ENCODE data around the gene TOB2. TPM values are rescaled to one million over a fixed set of nuclear protein-coding genes. Genes with fewer than 3 reads are reported as not detected.

TOB2 gene
- total and polyA plus RNA-seq, 2 donors from 2014 or later = 20.8 to 54.3 TPM

- FAIRE-seq (no peak), DNase-seq (no peak)
- Histone ChIP-seq H3K27ac (ENCODE audit: low read depth in 2 of 2, low read length in 2 of 2) (no peak overlapping the region), H3K4me3 (ENCODE audit: low read length in 3 of 3) (no peak overlapping the region), H3K27me3 (ENCODE audit: control insufficient read depth, insufficient read depth, low read length) (no peaks in the 10 kb centered on the region), H3K9ac (ENCODE audit: low read length in 3 of 3) (no peak overlapping the region), H3K4me1 (ENCODE audit: control insufficient read depth in 2 of 3, insufficient read depth in 2 of 3, low read depth in 1 of 3, low read length in 3 of 3) (peaks cover 0 to 11% (median 8%) of the 10 kb centered on the region in 3 donors), H3K36me3 (ENCODE audit: control insufficient read depth in 2 of 3, insufficient read depth in 3 of 3, low read length in 3 of 3) (no peaks in the 10 kb centered on the region), H3K9me3 (ENCODE audit: control insufficient read depth in 2 of 3, insufficient read depth in 1 of 3, low read length in 3 of 3) (no peaks in the 10 kb centered on the region)
- TF ChIP-seq, protein P1, sequence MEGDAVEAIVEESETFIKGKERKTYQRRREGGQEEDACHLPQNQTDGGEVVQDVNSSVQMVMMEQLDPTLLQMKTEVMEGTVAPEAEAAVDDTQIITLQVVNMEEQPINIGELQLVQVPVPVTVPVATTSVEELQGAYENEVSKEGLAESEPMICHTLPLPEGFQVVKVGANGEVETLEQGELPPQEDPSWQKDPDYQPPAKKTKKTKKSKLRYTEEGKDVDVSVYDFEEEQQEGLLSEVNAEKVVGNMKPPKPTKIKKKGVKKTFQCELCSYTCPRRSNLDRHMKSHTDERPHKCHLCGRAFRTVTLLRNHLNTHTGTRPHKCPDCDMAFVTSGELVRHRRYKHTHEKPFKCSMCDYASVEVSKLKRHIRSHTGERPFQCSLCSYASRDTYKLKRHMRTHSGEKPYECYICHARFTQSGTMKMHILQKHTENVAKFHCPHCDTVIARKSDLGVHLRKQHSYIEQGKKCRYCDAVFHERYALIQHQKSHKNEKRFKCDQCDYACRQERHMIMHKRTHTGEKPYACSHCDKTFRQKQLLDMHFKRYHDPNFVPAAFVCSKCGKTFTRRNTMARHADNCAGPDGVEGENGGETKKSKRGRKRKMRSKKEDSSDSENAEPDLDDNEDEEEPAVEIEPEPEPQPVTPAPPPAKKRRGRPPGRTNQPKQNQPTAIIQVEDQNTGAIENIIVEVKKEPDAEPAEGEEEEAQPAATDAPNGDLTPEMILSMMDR (IDR thresholded peaks at IDR 0.05; ENCODE audit: borderline replicate concordance, extremely low read depth, insufficient read depth) = no peak
- intact Hi-C loops (cut with DNase I) = no loop called here
These were observed 39.2 kb downstream of the TOB2 start for GRCh38 chr22:41407433-41407832.

DNA sequence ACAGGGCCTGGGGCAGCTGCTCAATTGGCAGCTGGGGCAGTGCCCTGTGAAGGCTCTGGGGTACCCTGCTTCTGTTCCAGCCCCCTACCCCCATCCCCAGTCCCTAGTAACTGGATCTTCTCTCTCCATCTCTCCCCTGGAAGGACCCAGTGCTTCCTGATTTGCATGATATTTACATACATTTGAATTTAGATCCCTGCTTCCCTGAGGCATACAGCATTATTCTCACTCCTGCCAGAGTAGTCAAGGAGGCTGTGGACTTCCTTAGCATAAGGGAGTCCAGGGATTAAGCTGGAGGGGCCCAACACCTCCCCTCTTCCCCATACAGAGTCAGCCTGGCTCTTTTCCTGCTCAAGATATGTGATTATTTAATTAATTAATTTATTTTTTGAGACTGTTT lies 40.2 kb downstream of the TOB2 start:
- H3K27ac ChIP-seq (ENCODE audit: low read depth in 2 of 2, low read length in 2 of 2) = no peak overlapping the region
- intact Hi-C loops (cut with DNase I) = no loop called here
- no peaks in the 10 kb centered on the region for H3K36me3 ChIP-seq (ENCODE audit: control insufficient read depth in 2 of 3, insufficient read depth in 3 of 3, low read length in 3 of 3)
- H3K4me3 ChIP-seq (ENCODE audit: low read length in 3 of 3) = no peak overlapping the region
- DNase-seq (no peak), FAIRE-seq (no peak)
- H3K4me1 ChIP-seq (ENCODE audit: control insufficient read depth in 2 of 3, insufficient read depth in 2 of 3, low read depth in 1 of 3, low read length in 3 of 3) = peaks cover 0 to 16% (median 14%) of the 10 kb centered on the region in 3 donors
- H3K9ac ChIP-seq (ENCODE audit: low read length in 3 of 3) = no peak overlapping the region
- no peaks in the 10 kb centered on the region for H3K27me3 ChIP-seq (ENCODE audit: control insufficient read depth, insufficient read depth, low read length)
- no peaks in the 10 kb centered on the region for H3K9me3 ChIP-seq (ENCODE audit: control insufficient read depth in 2 of 3, insufficient read depth in 1 of 3, low read length in 3 of 3)
- TF ChIP-seq, protein P1 (IDR thresholded peaks at IDR 0.05; ENCODE audit: borderline replicate concordance, extremely low read depth, insufficient read depth) = no peak

- no peak overlapping the region for H3K27ac ChIP-seq (ENCODE audit: low read depth in 2 of 2, low read length in 2 of 2)
These were observed 41.0 kb downstream of the TOB2 start for GRCh38 chr22:41405588-41405987.

More at GRCh38 chr22:41405588-41405987, 41.0 kb downstream of the TOB2 start:
- intact Hi-C loops (cut with DNase I) = no loop called here
- Histone ChIP-seq H3K4me1 (ENCODE audit: control insufficient read depth in 2 of 3, insufficient read depth in 2 of 3, low read depth in 1 of 3, low read length in 3 of 3) (peaks cover 0 to 13% (median 11%) of the 10 kb centered on the region in 3 donors), H3K9ac (ENCODE audit: low read length in 3 of 3) (no peak overlapping the region), H3K4me3 (ENCODE audit: low read length in 3 of 3) (no peak overlapping the region), H3K36me3 (ENCODE audit: control insufficient read depth in 2 of 3, insufficient read depth in 3 of 3, low read length in 3 of 3) (no peaks in the 10 kb centered on the region), H3K27me3 (ENCODE audit: control insufficient read depth, insufficient read depth, low read length) (no peaks in the 10 kb centered on the region), H3K9me3 (ENCODE audit: control insufficient read depth in 2 of 3, insufficient read depth in 1 of 3, low read length in 3 of 3) (no peaks in the 10 kb centered on the region)
- FAIRE-seq (no peak), DNase-seq (no peak)
- TF ChIP-seq, protein P1 (IDR thresholded peaks at IDR 0.05; ENCODE audit: borderline replicate concordance, extremely low read depth, insufficient read depth) = no peak

Data from kidney (tissue), 14 donors.